Loucy (cell line): Measurements from ENCODE around the gene TCEANC2.

ENCODE experiments used
- H2AFZ ChIP-seq: fragments of 200-600 bp; sonication (generic); 2 replicates; pipeline ENCODE4 v1.6.0; 2016; ENCODE audit warnings: antibody characterized with exemption, mild to moderate bottlenecking, low read length, moderate library complexity
- H3F3A ChIP-seq: fragments of 200-600 bp; 2 replicates; pipeline ENCODE4 v1.6.0; 2016; ENCODE audit warnings: antibody characterized with exemption, low read depth, mild to moderate bottlenecking
- H3K27me3 ChIP-seq: fragments of 200-600 bp; sonication (generic); 2 replicates; pipeline ENCODE4 v1.6.1; 2014; ENCODE audit warnings: low read length, mild to moderate bottlenecking; ENCODE audit not compliant: insufficient read depth, poor library complexity, severe bottlenecking
- H3K36me3 ChIP-seq: fragments of 200-600 bp; sonication (generic); 2 replicates; pipeline ENCODE4 v1.6.1; 2016; ENCODE audit warnings: low read length; ENCODE audit not compliant: insufficient read depth
- H3K4me1 ChIP-seq: fragments of 200-600 bp; sonication (generic); 2 replicates; pipeline ENCODE4 v1.5.1; 2014; ENCODE audit warnings: low read length, mild to moderate bottlenecking; ENCODE audit not compliant: insufficient read depth, poor library complexity, severe bottlenecking
- H3K4me2 ChIP-seq: fragments of 200-600 bp; sonication (generic); 2 replicates; pipeline ENCODE4 v1.6.0; 2014; ENCODE audit warnings: antibody characterized with exemption, low read length, low read depth, mild to moderate bottlenecking; ENCODE audit not compliant: poor library complexity, severe bottlenecking
- H3K4me3 ChIP-seq: fragments of 200-600 bp; sonication (generic); 2 replicates; pipeline ENCODE4 v1.5.1; 2014; ENCODE audit warnings: low read length, mild to moderate bottlenecking, mixed read lengths; ENCODE audit not compliant: poor library complexity, severe bottlenecking
- H3K79me2 ChIP-seq: fragments of 200-600 bp; sonication (generic); 2 replicates; pipeline ENCODE4 v1.6.1; 2014; ENCODE audit warnings: low read length; ENCODE audit not compliant: insufficient read depth
- H3K9ac ChIP-seq: fragments of 200-600 bp; sonication (generic); 2 replicates; pipeline ENCODE4 v1.6.0; 2014; ENCODE audit warnings: mild to moderate bottlenecking, low read depth, low read length, moderate library complexity; ENCODE audit not compliant: poor library complexity, severe bottlenecking
- H3K9me2 ChIP-seq: fragments of 200-600 bp; sonication (generic); replicated peaks from 2 replicates; pipeline ENCODE4 v1.6.1; 2016; ENCODE audit warnings: low read depth, low read length, mixed read lengths
- H3K9me3 ChIP-seq: fragments of 200-600 bp; sonication (generic); 2 replicates; pipeline ENCODE4 v1.6.1; 2014; ENCODE audit warnings: mild to moderate bottlenecking, antibody characterized with exemption, low read length, low read depth; ENCODE audit not compliant: insufficient read depth
- H4K20me1 ChIP-seq: fragments of 200-600 bp; sonication (generic); 2 replicates; pipeline ENCODE4 v1.6.0; 2014; ENCODE audit warnings: antibody characterized with exemption, low read length, mild to moderate bottlenecking; ENCODE audit not compliant: insufficient read depth, poor library complexity, severe bottlenecking
- CTCF ChIP-seq: fragments of 200-600 bp; sonication (generic); conservative IDR thresholded peaks from 2 replicates; pipeline ENCODE4 v1.5.1; 2014; ENCODE audit warnings: mild to moderate bottlenecking, antibody characterized with exemption, low read length
- EZH2phosphoT487 ChIP-seq: fragments of 200-600 bp; IDR thresholded peaks from 2 replicates; pipeline ENCODE4 v1.6.1; 2018; ENCODE audit warnings: antibody characterized with exemption, mild to moderate bottlenecking, moderate library complexity, borderline replicate concordance

The TCEANC2 gene

GRCh38 chr1:54077359-54077758 lies 24.0 kb downstream of the TCEANC2 start:
- H3K4me1 ChIP-seq = peaks cover 8% of the 10 kb centered on the region
- no peaks in the 10 kb centered on the region for H3K9me3 ChIP-seq
- no peak overlapping the region for H3K4me2 ChIP-seq
- no peaks in the 10 kb centered on the region for H3F3A ChIP-seq
- H3K9me2 ChIP-seq = no peaks in the 10 kb centered on the region
- H4K20me1 ChIP-seq = no peaks in the 10 kb centered on the region
- no peak overlapping the region for H2AFZ ChIP-seq
- no peaks in the 10 kb centered on the region for H3K36me3 ChIP-seq
- no peaks in the 10 kb centered on the region for H3K79me2 ChIP-seq
- TF ChIP-seq EZH2phosphoT487 = no peak
- no peak for TF ChIP-seq CTCF
- H3K9ac ChIP-seq = no peak overlapping the region
- no peaks in the 10 kb centered on the region for H3K27me3 ChIP-seq
- H3K4me3 ChIP-seq = no peak overlapping the region

- no peak overlapping the region for H3K4me2 ChIP-seq
- no peaks in the 10 kb centered on the region for H3K9me2 ChIP-seq
These were observed 27.2 kb downstream of the TCEANC2 start for GRCh38 chr1:54080598-54081049.

GRCh38 chr1:54081306-54082270 lies 28.2 kb downstream of the TCEANC2 start:
- no peak for TF ChIP-seq EZH2phosphoT487
- peak; percentile 95 for TF ChIP-seq CTCF

More at GRCh38 chr1:54080598-54081049, 27.2 kb downstream of the TCEANC2 start:
- Histone ChIP-seq H2AFZ (no peak overlapping the region), H3K79me2 (no peaks in the 10 kb centered on the region), H3K27me3 (no peaks in the 10 kb centered on the region), H3F3A (no peaks in the 10 kb centered on the region), H3K9me3 (no peaks in the 10 kb centered on the region), H3K36me3 (no peaks in the 10 kb centered on the region), H4K20me1 (no peaks in the 10 kb centered on the region), H3K9ac (no peak overlapping the region), H3K4me1 (peaks cover 8% of the 10 kb centered on the region), H3K4me3 (no peak overlapping the region)
- TF ChIP-seq CTCF (no peak), EZH2phosphoT487 (no peak)

More at GRCh38 chr1:54081306-54082270, 28.2 kb downstream of the TCEANC2 start:
- Histone ChIP-seq H3F3A (no peaks in the 10 kb centered on the region), H3K9ac (no peak overlapping the region), H3K4me2 (no peak overlapping the region), H3K36me3 (no peaks in the 10 kb centered on the region), H3K9me2 (no peaks in the 10 kb centered on the region), H3K4me1 (peaks cover 8% of the 10 kb centered on the region), H3K79me2 (no peaks in the 10 kb centered on the region), H2AFZ (no peak overlapping the region), H3K27me3 (no peaks in the 10 kb centered on the region), H3K4me3 (no peak overlapping the region), H3K9me3 (no peaks in the 10 kb centered on the region), H4K20me1 (no peaks in the 10 kb centered on the region)
